Omental fat pad (tissue), 4 donors: ENCODE data around the gene RERE. TPM values are rescaled to one million over a fixed set of nuclear protein-coding genes. Genes with fewer than 3 reads are reported as not detected.

Source experiments
- ATAC-seq: fragments of 150-250 bp; one replicate; pipeline ENCODE4 v1.9.1; 2016; ENCODE audit warnings: mild to moderate bottlenecking, moderate library complexity; ENCODE audit not compliant: low FRiP score
- DNase-seq: peaks from one replicate; pipeline ENCODE4 v3.0.0-alpha.2; 2019; ENCODE audit warnings: low spot score
- total RNA-seq, 4 donors: library from RNA; depleted of rRNA; stranded (reverse); fragments of >200 nt; gene quantifications; one replicate each; pipeline ENCODE4 v1.1.0, GENCODE V29; 2016
- TF ChIP-seq, protein P1 (sequence below), 3 donors: fragments of 450-650 bp; IDR thresholded peaks; one replicate each; pipeline ENCODE4 v1.5.1; 2016 to 2017; ENCODE audit warnings: antibody characterized with exemption in 3 of 3, mild to moderate bottlenecking in 3 of 3, moderate library complexity in 2 of 3

Gene RERE
- total RNA-seq, 4 donors from 2014 or later = 46.3 to 117 (median 55.4) TPM

- TF ChIP-seq, protein P1, sequence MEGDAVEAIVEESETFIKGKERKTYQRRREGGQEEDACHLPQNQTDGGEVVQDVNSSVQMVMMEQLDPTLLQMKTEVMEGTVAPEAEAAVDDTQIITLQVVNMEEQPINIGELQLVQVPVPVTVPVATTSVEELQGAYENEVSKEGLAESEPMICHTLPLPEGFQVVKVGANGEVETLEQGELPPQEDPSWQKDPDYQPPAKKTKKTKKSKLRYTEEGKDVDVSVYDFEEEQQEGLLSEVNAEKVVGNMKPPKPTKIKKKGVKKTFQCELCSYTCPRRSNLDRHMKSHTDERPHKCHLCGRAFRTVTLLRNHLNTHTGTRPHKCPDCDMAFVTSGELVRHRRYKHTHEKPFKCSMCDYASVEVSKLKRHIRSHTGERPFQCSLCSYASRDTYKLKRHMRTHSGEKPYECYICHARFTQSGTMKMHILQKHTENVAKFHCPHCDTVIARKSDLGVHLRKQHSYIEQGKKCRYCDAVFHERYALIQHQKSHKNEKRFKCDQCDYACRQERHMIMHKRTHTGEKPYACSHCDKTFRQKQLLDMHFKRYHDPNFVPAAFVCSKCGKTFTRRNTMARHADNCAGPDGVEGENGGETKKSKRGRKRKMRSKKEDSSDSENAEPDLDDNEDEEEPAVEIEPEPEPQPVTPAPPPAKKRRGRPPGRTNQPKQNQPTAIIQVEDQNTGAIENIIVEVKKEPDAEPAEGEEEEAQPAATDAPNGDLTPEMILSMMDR (IDR thresholded peaks at IDR 0.05) = no peak
- DNase-seq (no peak), ATAC-seq (no peak)
Observed at GRCh38 chr1:8351693-8352470, 465.6 kb downstream of the RERE start.

DNA sequence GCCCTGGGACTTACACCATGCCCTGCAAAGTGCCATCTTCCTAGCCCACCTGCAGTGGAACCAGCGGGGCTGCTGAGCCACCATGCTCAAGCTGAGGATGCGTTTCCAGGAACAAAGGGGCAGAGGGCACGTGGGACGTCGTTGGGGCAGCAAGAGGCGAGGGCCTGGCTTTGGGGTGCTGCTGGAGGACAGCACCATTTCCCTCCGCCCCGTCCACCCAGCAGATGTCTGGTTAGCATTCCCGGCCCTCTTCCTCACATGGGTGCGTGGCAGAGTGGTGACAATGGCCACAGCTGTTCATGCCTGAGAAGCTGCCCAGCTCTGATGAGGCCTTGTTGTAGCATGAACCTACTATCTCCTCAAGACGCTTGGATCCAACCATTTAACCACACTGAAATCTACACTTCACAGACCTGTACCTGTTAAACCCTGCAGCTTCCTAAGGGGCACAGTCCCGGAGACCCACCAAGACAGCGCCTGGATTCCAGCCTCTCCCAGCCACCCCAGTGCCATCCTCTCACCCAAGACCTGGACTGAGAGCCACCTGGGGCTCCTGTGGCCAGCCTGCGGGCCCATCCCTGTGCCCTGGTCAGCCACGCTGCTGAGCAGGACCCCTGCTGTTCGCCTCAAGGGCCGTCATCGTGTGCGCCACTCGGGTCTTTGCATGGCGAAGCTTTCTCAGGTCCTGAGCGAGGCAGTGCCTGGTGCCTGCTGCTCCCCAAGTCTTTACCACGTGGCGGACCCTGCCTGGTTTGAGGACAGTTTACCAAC lies 466.3 kb downstream of the RERE start:
- no peak for ATAC-seq
- TF ChIP-seq, protein P1 (IDR thresholded peaks at IDR 0.05) = no peak
- DNase-seq = no peak

- ATAC-seq = no peak
- DNase-seq = no peak
- TF ChIP-seq, protein P1 (IDR thresholded peaks at IDR 0.05) = no peak
Observed at GRCh38 chr1:8349961-8350360, 467.5 kb downstream of the RERE start.

- no peak for ATAC-seq
- TF ChIP-seq, protein P1 (IDR thresholded peaks at IDR 0.05) = no peak
- DNase-seq = no peak
Observed at GRCh38 chr1:8349473-8349865, 468.0 kb downstream of the RERE start.

- TF ChIP-seq, protein P1 (IDR thresholded peaks at IDR 0.05) = peak in 1 of 3 donors; percentile 76
- DNase-seq (peak; percentile 59), ATAC-seq (peak; percentile 26)
Observed at GRCh38 chr1:8348777-8349472, 468.5 kb downstream of the RERE start.

- no peak for ATAC-seq
- TF ChIP-seq, protein P1 (IDR thresholded peaks at IDR 0.05) = no peak
Observed at GRCh38 chr1:8348047-8348776, 469.2 kb downstream of the RERE start.

More at GRCh38 chr1:8348047-8348776, 469.2 kb downstream of the RERE start:
- no peak for DNase-seq
